ENCODE measurements around the gene CELF2.

The CELF2 gene

DNA sequence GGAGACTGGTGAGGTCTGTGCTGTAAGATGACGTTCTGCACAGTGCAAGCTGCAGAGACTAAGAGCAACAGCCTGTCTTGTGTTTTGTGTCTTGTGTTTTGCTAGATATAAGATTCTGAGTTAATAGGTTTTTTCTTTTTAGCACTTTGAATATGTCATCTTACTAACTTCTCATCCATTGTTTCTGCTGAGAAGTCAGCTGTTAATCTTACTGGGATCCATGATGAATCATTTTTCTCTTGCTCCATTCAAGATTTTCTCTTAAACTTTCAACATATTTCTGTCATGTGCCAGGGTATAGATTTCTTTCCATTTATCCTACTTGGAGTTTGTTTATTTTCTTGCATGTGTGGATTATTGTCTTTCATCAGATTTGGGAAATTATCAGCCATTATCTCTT lies 290.3 kb downstream of the CELF2 start:
- DNase-seq: no peak

DNA sequence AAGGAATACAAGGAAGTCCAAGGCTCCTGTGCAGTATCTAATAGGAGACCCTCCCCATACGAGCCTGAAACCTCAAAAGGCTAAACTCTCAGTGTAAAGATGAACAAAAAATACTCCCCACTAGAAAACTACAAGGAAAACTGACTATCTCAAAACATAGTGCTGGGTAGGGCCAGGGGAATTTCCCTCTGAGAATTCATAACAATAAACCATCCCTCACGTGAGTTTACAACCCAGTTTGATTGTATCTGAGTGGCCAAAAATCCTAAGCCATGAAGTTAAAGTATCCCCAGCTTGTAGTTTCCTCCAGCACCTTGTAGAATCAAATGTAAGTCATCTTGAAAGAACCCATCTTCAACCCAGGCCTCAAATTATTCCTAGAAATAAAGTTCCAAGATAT lies 293.4 kb downstream of the CELF2 start:
- DNase-seq: no peak

DNA sequence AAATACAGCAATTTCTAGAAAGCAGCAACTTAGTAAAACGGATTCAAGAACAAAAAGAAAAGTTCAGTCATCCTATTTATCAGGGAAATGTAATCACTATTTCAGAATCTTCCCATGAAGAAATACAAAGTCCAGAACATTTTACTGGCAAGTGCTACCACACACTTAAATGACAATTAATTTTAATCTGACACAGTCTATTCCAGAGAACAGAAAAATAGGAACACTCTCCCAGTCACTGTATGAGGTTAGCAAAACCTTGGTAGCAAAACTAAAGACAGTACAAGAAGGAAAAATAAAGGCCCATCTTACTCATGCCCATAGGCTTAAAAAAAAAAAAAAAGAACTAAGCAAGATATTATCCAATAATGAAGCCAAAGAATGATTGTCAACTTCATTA lies 295.8 kb downstream of the CELF2 start:
- DNase-seq: no peak

DNA sequence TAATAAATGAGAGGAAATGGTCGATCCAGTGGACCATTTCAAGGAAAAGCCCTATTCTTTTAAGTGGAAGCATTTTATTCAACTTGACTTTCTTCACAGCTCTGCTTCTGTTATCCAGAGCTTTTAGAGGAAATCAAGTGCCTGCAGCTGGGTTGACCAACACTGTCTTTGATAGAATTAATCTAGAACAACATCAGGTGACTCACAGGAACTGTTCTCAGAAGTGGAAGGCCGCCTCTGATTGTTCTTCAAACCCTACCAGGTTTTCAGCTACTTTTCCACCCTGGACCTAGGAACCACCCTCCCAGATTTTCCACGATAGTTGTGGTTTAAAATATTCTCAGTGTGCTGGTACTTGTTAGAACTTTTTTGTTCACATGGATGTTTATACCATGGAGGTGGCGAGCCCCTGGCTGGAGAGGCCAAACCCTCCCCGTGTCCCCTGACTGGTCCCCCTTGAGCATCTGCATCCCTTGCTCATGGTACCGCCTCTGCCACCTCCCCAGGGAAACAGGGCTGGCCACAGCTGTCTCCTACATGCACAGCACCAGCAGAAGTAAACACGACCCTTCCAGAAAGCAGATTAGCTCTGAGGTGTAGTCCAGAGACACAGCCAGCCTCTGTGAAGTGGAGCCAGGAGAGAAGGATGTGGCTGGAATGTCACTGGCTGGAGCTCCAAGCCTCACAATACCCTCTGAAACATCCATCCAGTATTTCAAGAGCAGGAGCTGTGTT lies 300.4 kb downstream of the CELF2 start:
- no peak for DNase-seq

DNA sequence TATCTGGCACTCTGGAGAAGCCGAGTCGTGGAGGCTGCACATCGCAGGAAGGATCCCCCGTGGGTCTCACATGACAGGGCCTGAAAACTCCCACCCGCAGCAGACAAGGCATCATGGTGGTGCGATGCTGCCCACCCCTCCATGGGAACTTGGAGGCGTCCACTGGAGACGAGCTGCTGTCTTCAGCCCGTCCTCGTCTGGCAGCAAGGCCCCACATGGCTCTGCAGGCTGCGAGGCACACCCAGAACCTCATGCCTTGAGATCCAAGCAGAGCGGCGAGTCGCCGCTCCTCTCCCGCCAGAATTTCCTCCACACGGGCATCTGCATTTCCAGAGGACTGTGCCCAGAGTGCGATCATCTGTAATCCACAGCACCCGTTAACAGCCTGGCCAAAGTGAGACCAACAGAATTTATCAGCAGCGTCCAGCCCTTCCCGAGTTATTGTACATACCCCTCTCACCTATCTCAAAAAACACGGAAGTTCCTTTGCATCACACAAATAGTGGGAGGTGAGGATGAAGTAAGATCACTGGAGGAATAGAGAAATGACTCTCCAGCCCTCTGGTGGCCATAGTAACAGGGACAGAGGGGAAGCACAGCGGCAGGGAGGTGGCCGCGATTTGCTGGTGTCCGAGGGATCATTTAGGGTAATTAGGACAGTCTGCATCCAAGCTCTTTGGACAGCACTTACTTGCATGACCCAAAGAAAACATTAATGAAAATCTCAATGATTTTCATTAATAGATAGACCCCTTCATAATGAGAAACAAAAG lies 301.3 kb downstream of the CELF2 start:
- DNase-seq: no peak

DNA sequence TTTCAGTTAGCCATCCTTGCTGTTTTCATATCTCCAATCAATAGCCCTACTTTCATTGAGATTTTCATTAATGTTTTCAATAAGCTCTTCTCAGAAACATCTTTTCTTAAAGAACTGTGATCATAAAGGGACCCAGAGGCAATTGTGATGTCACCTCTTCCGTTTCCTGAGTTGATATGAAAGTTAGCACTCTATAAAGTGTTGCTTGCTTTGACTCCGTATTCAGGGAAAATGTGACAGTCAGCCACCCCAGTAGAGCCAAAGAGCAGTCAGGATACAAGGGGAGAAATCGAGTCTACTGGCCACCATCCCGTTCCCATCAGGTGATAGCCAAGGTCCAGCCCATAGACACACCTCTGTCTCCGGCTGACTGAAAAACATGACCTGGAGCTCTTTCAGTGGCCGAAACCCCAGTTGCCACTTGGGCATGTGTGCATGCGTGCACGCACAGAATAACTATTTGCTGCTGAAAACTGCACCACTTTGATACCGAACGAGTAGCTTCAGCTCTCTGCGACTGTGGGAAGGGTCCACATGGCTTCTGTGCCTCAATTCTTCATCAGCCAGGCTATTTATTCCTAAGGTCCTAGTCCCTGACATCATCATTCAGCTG lies 302.4 kb downstream of the CELF2 start:
- no peak for DNase-seq

DNA sequence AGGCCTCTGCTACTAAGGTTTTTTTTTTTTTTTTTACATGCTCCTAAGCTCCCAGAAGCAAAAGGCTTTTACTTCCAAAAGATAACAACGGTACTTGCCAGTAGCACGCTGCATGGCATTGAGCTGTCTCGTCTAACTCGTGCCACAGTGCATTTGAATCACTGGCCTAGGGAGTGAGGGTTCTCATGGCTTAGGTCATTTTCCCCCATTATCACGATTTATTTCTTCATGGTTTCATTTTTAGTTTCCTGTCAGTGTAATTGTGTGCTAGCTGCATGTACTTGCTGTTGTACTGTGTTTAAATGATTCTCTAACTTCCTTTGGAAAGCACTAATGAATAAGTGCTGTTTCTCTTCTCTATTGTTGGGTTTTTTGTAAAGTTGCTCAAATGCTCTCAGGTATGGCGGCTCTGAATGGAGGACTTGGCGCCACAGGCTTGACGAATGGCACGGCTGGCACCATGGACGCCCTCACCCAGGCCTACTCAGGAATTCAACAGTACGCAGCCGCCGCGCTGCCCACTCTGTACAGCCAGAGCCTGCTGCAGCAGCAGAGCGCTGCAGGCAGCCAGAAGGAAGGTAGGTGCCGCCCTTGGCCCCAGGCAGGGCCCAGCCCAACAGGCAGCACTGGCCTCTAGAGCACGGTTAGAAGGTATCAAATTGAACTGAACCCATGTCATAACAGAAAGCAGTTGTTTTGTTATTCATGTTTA lies 303.3 kb downstream of the CELF2 start:
- DNase-seq: no peak

DNA sequence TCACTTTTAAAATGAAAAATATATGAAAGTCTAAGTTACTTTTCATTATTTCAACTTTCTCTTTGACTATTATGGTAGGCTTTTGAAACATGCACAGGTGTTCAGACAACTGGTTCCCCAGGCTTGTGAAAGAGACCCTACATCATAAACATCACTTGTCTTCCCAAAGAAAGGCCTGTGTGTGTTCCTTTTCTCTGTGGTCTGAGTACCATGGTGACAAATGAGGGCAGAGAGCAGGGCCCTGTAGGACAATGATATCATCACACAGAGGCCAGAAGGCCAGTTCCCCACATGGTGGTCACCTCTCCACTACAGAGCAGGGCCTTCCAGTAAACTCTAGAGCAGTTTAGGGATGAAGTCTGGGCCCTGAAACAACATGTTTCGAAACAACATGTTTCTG lies 305.0 kb downstream of the CELF2 start:
- DNase-seq: no peak

DNA sequence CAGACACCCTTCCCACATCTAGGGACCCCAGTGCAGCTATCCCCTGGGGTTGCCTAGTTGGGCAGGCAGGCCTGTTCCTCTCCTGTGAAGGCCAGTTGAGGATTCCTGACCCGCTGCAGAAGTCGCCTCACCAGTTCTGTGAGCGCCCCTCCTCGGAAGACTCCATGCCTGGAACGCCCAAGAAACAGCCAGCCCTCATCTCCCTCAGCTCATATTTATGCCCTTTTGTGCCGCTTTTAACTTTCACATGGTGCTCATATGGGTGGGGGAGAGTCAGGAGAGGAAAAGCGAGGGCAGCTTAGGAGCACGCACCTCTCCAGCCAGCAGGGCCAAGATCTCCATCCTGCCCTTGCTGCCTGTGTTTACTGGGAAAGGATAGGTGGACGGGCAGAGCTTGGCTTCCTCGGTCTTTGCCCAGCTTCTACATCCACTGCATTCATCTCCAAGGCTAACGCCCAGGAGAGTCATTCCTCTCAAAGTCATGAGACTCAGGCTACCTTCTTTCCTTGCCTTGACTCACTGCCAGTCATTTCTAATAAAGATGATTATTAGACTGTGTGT lies 307.2 kb downstream of the CELF2 start:
- DNase-seq: no peak

DNA sequence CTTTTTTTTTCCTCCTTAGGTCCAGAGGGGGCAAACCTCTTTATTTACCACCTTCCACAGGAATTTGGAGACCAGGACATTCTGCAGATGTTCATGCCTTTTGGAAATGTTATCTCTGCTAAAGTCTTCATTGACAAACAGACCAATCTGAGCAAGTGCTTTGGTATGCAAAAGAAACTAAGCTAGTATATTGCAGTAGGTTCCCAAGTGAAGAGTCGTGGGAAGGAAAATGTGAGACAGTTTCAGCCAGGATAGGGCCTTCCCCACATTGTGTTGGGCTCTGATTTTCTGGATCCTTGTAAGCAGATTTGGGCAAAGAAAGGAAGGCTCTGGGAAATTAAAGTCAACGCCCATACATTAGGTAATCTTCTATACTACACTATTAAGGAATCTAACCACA lies 308.1 kb downstream of the CELF2 start:
- DNase-seq: no peak

DNA sequence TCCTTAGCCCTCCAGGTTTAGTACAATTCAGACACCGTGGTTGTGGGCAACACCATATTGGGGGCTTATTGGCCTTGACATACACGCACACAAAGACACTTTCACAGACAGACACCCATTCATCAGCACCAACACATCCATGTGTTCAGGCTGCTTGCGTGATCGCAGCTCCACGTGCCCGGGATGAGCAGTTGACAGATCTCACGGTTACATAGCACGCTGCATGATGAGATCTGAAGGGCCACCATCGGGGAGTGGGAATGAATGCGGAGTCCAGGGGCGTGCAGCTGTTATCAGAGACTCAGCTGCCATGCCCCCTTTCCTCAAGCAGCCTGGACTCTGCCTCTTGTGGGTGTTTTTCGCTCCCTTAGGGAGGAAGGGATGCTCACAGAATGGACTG lies 308.6 kb downstream of the CELF2 start:
- DNase-seq: no peak

DNA sequence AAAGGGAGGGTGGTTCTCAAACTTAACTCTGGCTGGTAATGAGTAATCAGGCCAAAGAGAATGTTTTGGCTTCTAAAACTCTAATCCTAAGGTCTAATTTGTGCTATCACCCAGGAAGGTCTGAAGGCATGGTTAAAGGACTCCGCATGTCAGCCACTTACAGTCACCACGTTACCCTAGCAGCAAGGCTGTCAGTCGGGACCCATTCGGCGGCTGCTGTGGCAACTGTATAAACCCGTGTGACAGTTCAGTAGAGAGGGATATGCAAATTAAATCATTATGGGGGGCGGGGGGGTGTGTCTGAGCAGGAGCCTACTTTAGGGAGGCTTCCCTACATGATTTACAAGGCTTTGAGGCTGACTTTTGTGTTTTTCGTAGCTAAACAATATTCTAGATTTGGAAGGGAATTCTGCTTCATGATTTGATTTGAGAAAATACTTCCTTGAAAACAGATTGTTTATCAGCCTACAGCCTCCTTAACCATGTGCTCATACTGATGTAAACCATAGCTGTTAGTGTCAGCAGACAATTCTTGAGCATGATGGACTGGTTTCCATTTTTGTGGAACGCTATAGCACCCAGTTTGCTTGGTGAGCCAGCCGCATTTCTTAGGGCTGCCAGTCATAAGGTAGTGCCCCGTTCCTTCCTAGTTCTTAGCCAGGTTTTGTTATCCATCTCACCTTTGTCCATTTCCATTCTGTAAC lies 309.4 kb downstream of the CELF2 start:
- no peak for DNase-seq

DNA sequence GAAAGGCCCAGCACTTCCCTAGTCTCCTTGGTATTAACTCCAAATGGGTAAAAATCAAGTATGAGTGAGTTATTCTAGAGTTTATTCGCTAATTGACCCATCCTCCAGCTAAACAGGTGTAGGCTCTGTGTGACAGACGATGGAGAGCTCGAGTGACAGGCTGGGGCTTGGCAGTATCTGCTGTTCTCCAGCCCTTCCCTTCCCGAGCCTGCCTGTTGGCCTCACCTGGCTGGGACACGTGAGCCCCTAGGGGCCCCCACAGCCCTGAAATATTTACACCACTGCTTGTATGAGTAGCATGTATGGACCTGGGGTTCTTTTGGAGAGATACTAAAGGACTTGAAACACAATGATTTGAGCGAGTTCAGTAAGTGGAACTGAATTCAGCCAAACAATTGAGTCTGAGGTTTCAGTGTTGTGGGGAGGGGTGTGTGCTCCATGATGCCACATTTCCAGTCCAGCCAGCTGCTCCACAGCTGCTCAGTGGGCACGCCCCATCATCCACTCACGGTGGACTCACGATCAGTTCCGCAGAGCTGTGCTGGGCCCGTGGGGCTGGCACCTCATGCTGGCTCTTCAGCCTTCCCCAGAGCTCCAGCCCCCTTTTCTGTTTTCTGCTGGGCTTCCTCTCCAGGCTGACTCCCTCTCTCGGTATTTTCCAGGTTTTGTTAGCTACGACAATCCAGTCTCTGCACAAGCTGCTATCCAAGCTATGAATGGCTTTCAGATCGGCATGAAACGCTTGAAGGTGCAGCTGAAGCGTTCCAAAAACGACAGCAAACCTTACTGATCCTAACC lies 310.8 kb downstream of the CELF2 start:
- no peak for DNase-seq

DNA sequence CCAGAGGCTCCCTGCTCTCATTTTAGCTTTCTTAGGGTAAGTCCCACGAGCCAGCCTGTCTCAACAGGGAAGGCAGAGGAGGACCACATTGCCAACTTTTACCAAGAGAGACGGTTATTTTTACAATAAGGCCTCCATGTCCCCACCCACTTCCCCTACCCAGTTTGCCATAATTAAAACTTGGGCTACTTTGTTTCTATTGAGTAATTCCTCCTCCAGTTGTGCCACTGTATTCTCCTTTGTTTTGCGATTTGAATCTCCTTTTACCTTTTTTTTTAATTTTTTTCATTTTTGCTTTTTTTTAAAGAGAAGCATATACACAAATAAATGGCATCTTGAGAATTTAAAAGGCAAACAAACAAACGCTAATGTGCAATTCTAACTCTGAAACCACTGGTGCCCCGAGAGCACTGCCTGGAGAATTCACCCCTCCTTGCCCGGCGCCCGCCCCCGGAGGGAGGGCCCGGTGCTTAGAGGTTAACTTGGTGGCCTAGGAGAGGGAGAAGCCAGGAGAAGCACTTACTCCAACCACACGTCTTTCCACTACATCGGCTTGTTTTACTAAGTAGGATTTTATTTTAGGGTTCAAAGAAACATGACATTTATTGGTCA lies 311.5 kb downstream of the CELF2 start:
- no peak for DNase-seq

DNA sequence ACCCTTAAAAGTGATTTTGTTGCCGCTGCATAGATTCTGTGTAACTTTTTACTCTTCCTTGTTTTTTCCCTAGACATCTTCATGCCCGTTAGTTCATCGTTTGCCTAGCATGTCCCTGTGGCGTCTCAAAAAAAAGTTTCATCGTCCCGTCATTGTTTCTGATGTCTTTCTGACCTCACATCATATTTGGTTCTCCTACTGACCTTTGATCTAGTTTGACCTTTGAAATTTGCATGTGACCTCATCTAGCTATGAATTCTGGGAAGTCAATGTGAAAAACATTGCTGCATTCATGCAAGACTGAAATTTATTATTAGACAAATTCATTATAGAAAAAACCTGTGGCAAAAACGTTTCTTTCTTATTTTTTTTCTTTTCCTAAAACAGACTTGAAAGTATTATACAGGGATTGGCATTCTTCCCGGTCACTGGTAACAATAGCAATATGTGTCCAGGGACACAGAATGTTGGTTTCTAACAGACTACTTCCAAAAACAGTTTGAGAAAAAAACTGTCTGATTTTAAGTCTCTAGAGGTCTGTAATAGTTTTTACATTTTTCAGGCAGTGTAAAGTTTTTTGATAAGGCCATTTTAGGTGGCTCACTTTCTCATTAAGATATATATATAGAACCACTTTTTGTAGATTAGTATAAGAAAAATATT lies 312.8 kb downstream of the CELF2 start:
- no peak for DNase-seq

DNA sequence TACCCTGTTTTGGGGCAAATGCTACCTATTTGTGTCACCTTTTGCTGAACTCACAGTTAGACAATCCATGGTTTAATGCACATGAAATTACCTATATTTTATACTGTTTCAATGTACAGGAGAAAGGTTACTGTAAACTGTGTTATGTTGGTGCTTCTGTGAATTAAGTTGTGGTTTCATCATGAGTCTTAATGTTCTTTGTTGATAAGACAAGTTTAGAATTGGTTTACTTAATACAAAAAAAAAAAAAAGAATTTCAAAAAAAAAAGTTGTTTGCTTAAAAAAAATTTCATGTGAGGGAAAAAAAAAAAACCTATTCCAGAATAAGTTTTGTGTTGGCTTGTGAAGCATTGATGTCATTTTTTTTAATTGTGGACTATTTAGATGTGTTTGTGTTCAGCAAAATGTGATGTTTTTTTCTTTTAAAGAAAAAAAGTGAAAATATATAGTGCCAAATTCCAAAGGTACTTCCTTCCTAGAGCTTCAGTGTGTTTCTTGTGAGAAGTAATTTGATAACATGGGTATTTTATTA lies 313.4 kb downstream of the CELF2 start:
- DNase-seq: no peak

DNA sequence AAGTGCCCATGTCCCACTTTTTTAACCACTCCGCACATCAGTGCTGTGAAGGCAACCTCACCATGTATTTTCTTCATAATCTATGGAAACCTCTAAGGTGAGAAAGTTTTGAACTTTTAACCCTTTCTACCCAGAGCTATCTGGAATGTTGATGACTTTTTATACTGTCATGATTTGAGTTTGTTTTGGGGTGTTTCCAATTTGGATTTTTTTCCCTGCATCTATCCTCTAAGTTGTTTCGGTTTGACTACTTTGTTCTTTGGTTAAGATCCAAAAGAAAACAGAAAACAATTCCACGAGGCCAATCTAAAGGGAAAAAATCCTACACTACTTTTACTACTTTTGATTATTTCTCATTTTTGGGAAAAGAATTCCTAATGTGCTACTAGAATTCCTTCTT lies 314.1 kb downstream of the CELF2 start:
- no peak for DNase-seq

DNA sequence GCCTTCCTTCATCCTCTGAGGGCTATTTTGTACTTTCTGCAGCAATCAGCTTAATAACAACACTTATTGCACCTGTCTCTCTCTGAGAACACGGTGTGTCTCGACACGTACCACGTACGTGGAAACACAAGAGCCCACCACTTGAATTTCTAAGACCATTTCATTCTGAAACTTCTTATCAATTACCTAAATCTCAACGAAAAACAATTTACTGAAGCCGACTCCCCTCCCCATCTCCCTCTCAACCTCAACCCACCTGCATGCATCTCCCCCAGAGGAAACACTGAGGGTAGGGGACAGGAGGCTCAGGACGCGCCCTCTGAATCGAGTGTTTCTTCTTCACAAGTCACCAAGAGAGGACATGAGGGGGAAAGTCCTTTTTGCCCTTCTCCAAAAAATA lies 315.2 kb downstream of the CELF2 start:
- DNase-seq: no peak

DNA sequence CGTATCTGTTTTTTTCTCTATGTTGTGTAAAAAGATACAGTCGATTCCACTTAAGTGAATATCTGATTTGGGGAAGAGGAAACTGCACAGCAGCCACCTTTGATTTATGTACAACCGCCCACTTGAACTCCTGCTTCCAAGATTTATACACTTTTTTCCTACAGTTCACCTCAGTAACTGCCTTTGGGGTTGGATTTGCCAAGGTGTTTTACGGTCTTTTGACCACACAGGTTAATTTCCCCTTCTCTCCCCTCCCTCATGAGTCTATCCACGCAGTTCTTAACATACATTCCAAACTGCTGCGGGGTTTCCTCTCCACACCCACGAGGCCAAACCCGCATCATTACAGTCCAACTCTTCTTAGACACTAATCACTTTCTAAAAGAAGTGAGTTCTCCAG lies 316.8 kb downstream of the CELF2 start:
- DNase-seq: no peak

DNA sequence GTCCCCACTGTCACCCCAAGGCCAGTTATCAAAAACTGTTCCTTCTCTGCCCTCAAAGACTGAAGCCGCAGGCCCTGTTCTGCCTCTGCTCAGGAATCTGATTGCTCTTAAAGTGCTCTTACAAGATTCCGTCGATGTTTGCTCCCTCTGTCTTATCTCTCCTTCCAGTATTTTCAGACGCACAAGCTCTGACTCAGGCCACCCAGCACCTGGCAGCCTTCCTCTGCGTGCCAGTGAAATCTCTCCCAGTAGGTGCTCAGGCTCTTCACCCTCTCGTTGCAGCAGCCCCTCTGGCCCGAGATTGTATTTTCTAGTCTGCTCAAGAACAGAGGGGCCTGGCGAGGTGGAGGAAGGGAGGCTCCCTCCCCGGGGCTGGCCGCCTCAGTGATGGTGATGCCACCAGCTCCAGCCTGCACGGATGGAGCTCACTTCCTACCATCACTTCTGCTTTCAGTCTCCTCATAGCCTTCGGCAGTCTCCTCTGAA lies 317.5 kb downstream of the CELF2 start:
- DNase-seq: no peak
